Bronchus fibroblast of lung (primary cell): ENCODE results near the gene FOXF1. TPM values are rescaled to one million over a fixed set of nuclear protein-coding genes. Genes with fewer than 3 reads are reported as not detected.

ENCODE experiments used
- total RNA-seq: library from RNA; depleted of rRNA; stranded (reverse); fragments of >200 nt; gene quantifications from 2 replicates; pipeline ENCODE4 v1.2.3, GENCODE V29; 2015

The FOXF1 gene
- total RNA-seq: 23.9 and 25.4 TPM in 2 replicates

GRCh38 chr16:86510465-86511261 is at the start of gene FOXF1:
FOXF1 (plus strand) TSS chr16:86510527; CDS start chr16:86510570, 43 bp downstream.

GRCh38 chr16:86554917-86555703 is 44.8 kb downstream of the FOXF1 start, which contains the start of gene MTHFSD:
MTHFSD (minus strand) TSS chr16:86555235; CDS start chr16:86555184, 51 bp downstream.

Other genes starting within 250 kb of the FOXF1 start
- 9.1 and 10.9 TPM in 2 replicates for gene MTHFSD, start 44.7 kb downstream of the FOXF1 start, total RNA-seq
- gene FOXC2, start 56.3 kb downstream of the FOXF1 start, total RNA-seq: 4.9 and 5.5 TPM in 2 replicates
- 20.4 and 23.4 TPM in 2 replicates for gene FOXL1, start 68.0 kb downstream of the FOXF1 start, total RNA-seq